K562 treated with DMSO at 1 percent for 48 hours (cell line): Measurements from ENCODE around the gene PLCD3. TPM values are rescaled to one million over a fixed set of nuclear protein-coding genes. Genes with fewer than 3 reads are reported as not detected.

Experiments used
- total RNA-seq: library from RNA; unstranded; fragments of 300-600 nt; gene quantifications from 2 replicates; pipeline ENCODE4 v1.2.3, GENCODE V29; 2022; ENCODE audit warnings: low replicate concordance; ENCODE audit errors: extremely low read depth

The PLCD3 gene, protein sequence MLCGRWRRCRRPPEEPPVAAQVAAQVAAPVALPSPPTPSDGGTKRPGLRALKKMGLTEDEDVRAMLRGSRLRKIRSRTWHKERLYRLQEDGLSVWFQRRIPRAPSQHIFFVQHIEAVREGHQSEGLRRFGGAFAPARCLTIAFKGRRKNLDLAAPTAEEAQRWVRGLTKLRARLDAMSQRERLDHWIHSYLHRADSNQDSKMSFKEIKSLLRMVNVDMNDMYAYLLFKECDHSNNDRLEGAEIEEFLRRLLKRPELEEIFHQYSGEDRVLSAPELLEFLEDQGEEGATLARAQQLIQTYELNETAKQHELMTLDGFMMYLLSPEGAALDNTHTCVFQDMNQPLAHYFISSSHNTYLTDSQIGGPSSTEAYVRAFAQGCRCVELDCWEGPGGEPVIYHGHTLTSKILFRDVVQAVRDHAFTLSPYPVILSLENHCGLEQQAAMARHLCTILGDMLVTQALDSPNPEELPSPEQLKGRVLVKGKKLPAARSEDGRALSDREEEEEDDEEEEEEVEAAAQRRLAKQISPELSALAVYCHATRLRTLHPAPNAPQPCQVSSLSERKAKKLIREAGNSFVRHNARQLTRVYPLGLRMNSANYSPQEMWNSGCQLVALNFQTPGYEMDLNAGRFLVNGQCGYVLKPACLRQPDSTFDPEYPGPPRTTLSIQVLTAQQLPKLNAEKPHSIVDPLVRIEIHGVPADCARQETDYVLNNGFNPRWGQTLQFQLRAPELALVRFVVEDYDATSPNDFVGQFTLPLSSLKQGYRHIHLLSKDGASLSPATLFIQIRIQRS
- not detected in 2 replicates for total RNA-seq

DNA sequence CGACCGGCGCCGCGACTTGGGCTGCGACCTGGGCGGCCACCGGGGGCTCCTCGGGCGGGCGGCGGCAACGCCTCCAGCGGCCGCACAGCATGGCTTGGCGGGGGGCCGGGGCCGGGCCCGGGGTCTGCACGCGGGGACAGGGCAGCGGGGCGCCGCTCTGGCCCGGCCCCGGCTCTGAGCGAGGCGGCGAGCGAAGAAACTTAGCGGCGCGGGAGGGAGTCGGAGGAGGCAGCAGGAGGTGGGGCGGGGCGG, at the start of gene PLCD3:
Gene PLCD3 (minus strand): TSS at position 196 of the 252 bp plus-strand sequence. CDS start 105 bp downstream, at position 91.

DNA sequence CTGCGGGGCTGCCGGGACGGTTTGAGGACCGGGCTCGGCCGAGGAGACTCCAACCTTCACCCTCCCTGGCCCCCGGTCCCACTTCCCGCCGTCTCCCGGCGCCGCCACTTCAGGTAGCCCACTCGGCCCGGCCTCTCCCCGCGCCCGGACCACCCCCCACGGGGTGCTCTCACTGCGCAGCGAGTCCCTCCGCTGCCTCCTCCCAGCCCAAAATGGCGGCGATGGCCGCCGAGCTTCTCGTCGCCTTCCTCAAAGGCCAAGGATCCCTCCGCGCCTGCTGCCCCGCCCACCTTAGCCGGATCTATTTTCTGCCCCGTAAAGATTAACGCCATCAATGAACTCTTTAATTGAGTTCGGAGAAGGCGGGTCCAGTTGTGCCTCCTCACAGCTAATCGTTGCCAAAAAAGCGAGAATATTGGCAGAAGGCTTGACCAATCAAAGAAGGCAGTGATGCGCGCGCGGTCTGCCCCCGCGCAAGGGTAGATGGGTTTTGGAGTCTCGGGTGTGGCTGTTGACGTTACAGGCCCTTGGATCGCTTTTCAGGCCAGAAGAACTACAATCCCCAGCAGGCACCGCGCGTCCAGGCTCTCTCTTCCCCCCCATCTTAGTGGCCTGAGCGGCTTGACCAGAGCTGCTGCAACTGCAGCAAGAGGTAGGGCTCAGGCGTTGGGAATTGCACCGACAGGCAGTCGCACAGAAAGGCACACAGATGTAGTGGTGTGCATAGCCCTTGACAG, 29.1 kb upstream of the PLCD3 start, which contains the start of gene HEXIM2:
Gene HEXIM2 (plus strand): TSS at position 588 of the 737 bp plus-strand sequence. CDS start 919 bp downstream, outside the sequence.

DNA sequence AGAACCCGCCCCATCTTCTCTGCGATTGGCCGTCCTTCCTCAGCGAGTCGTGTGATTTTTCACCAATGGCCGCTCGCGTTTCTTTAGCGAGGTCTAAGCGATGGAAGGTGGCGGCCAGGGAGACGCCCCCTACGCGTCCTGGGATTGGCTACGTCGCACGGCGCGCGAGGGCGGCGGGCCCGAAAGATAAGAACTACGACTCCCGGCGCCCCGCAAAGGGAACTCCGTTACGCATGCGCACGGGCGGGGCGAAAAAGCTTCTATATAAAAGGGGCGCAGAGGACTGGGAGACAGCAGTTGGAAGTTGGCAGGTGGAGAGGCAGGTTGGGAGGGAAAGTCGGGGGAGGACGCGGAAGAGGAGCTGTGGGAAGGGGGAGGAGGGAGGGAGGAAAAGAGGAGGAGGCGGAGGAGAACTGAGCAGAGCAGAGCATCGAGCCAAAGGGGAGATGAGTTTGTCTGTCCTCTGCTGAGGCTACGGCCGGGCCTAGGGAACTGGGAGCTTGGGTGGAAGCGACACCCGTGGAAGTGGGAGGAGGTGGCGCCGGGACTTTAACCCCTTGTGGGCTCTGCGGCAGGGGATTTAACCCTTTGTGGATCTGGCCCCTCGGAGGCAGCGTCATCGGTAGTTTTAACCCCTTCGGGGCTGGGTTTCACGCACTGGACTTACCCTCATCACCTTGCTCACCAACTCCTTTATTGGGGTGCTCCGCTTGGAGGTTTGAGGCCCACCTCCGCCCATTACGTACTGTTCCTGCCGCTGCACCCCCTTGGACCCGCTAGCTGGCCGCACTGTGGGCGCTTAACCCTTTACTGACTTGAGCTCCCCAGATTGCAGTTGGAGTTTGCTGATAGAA, 16.1 kb upstream of the PLCD3 start, which contains the start of gene HEXIM1:
Gene HEXIM1 (plus strand): TSS at position 293 of the 854 bp plus-strand sequence. CDS start 716 bp downstream, outside the sequence.

DNA sequence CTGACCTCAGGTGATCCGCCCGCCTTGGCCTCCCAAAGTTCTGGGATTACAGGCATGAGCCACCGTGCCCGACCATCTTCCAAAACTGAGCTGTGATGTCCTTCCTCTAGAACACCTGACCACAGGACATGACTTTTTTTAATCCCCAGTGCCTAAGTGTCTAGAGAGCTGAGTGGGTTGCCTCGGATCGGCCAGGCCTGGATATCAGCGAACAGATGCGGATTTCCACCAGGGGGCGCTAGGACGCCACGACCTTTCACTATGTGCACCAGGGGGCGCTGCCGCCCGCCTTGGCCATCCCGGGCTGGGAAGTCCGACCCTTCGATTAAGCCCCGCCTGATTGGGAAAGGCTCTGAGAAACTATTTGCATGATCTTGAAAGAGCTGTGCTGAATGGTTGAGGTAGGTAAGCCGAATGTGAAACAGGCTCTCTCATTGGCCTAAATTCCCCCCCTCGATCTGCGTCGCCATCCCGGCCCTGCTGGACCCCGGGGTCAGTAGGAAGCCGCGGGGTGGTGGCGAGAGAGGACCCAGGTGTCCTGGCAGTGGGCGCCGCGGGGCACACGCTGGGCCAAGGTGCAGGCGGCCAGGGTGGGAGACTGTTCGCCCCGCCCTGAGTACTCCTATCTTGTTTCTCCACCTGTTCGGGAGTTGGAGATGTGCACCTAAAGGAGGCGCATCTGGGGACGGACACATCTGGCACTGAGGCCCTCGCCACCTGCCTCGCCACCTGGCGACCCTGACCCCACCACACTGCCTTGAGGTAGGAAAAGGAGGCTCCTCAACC, 3.1 kb upstream of the PLCD3 start, which contains the start of gene ACBD4:
Gene ACBD4 (plus strand): TSS at position 496 of the 786 bp plus-strand sequence. CDS start 458 bp downstream, outside the sequence.

DNA sequence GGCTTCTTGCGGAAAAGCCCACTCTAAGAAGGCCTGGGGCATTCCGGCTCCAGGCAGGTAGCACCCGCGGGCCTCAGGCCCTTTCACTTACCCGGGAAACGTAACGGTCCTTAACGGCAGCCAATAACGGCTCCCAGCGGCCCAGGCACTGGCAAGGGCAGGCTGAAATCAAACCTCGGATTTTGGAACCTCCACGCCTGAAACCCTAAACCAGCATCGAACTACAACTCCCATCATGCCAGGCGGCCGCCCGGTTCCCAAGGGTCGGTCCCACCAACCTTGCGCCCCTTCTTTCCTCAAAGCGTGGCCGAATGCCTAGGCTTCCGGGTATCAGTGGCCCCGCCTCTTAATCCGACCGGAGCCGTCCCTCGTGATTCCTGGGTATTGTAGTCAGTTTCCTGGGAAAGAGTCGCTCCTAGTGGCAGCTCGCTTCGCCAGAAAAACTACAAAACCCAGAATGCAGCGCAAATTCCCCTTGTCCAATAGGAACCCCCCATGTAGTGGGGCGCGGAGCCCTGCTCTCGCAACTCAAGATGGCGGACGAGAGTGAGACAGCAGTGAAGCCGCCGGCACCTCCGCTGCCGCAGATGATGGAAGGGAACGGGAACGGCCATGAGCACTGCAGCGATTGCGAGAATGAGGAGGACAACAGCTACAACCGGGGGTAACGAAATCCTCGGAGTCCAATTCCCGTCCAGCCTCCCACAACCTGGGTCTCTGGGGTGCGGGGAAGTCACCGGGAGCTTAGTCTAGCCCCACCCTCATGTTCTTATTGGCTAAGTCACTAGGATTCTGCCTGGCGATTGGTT, 71.3 kb downstream of the PLCD3 start, which contains the start of gene NMT1:
Gene NMT1 (plus strand): TSS at position 521 of the 809 bp plus-strand sequence. CDS start 13 bp downstream, at position 534.

Other genes with a start within 250 kb of the PLCD3 start
- not detected in 2 replicates for gene EFTUD2, start 233.1 kb downstream of the PLCD3 start, total RNA-seq
- gene GFAP, start 217.0 kb downstream of the PLCD3 start, total RNA-seq = not detected in 2 replicates
- not detected in 2 replicates for gene KIF18B, start 184.7 kb downstream of the PLCD3 start, total RNA-seq
- gene C1QL1, start 164.2 kb downstream of the PLCD3 start, total RNA-seq = not detected in 2 replicates
- not detected in 2 replicates for gene DCAKD, start 80.9 kb downstream of the PLCD3 start, total RNA-seq
- gene NMT1, start 71.2 kb downstream of the PLCD3 start, total RNA-seq = 72.9 TPM in 1 of 2 replicates, not detected in the other
- not detected in 2 replicates for gene ACBD4, start 3.2 kb upstream of the PLCD3 start, total RNA-seq
- not detected in 2 replicates for gene HEXIM1, start 16.0 kb upstream of the PLCD3 start, total RNA-seq
- not detected in 2 replicates for gene HEXIM2, start 29.4 kb upstream of the PLCD3 start, total RNA-seq
- gene FMNL1, start 89.4 kb upstream of the PLCD3 start, total RNA-seq = not detected in 2 replicates
- gene SPATA32, start 129.6 kb upstream of the PLCD3 start, total RNA-seq = not detected in 2 replicates
- gene MAP3K14, start 184.5 kb upstream of the PLCD3 start, total RNA-seq = not detected in 2 replicates